NCI-H1694 (cell line): ENCODE results near the gene RNF224.
A peak's percentile ranks its signal among the peaks of the same experiment; 100 is the strongest.

ENCODE experiments used
- DNase-seq: peaks from one replicate; lab custom pipeline; 2025; lab: John Stamatoyannopoulos, UW

The RNF224 gene

DNA sequence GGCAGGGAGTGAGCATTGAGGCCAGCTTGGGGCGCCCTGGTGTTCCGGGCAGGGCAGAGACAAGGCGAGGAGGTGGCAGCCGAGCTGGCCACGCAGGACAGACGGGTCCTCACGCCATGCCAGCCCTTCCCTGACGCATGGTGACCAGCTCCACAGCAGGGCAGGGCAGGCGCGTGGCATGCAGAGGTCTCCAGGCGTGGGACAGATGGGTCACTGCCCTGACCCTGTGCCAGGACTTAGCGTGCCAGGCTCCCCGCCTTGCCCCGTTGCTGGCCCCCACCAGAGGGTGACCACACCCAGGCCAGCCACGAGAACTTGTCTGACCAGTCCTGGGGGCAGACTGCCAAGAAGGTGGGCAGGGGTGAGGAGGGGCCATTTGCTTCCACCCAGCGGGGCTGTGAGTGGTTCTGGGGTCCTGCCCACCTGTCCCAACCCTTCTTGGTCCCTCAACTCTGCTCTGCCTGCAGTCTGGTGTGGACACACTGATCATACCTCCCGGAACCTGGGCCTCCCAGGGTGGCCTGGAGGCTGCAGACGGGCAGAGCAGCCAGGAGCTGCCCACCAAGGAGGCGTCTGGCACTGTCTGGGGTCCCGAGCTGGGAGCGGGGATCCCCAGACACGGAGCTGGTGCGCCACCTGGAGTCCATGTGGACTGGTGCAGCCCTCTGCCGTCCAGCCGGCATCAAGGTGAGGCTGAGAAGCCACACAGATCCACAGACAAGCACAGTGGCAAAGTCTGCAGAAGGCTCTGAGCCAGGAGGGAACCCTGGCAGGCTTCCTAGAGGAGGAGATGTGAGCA lies at the start of gene RNF224:
TSS of gene RNF224 (plus strand) at position 449 of the 799 bp plus-strand sequence. CDS start 834 bp downstream, outside the sequence.
- peak; percentile 59 for DNase-seq

- no peak for DNase-seq
Measured at GRCh38 chr9:137178201-137178938, 48.9 kb upstream of the RNF224 start.

DNA sequence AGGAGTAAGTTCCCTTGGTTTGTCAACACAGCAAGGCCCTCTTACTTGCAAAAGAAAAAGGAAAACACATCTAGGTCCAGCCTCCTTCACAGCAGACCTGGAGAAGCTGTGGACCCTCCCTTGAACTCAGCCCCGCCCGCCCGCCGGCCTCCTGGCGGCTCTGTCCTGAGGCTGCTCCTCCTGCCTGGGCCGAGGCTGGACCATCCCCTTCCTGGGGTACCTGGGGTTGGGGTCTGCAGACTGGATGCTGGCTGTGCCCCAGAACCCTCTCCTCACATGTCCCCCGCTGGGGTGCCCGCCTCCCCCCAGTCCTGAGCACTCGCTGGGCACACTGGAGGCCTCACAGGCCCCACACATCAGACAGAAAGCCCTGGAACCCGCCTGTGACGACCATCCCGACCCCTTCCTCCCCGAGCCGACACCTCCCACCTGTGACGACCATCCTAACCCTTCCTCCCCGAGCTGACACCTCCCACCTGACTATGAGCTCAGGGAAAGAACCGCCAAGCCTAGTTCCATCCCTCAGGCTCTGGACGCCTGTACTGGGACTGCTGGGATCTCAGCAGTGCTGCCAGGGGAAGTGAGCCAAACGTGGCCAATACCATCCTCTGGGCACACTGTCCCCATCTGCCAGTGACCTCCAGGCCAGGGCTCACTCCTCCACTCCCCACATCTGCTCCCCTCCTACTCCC lies 48.2 kb upstream of the RNF224 start:
- no peak for DNase-seq

GRCh38 chr9:137179761-137180160 lies 47.5 kb upstream of the RNF224 start:
- DNase-seq = no peak

DNA sequence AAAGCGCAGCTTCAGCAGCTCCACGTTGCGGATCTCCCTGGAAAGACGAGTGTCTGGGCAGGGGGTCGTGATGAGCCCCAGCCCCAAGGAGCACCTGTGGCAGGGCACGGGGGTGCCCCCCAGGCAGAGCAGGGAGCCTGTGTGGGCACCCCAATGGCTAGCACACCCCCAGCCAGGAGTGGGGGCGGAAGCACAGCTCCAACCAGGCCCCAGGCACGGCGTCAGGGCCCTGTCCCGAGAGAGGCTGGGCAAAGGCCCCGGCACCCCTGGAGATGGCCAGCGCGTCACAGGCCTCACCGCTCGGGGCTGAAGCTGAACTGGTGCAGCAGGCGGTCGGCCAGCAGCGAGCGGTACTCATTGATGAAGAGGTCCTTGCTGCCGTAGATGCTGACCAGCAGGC lies 46.8 kb upstream of the RNF224 start:
- no peak for DNase-seq

- no peak for DNase-seq
Measured at GRCh38 chr9:137181680-137182079, 45.6 kb upstream of the RNF224 start.

DNA sequence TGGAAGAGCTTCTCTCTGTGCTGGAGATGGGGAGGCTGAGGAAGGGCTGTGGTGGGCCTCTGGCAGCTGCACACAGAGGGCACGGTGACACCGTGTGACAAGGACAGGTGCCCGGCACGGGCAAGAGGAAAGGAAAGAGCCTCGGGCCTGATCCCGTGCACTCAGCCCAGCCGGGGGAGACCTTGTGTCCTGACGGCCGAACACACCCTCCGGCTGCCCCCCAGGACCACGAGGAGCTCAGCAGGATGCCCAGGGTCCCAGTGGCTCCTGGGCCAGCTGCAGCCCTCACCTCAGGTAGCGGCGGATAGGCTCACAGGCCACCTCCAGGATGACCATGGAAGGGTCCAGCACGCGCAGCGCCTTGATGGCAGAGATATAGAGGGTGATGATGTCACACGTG lies 44.5 kb upstream of the RNF224 start:
- DNase-seq = no peak

DNA sequence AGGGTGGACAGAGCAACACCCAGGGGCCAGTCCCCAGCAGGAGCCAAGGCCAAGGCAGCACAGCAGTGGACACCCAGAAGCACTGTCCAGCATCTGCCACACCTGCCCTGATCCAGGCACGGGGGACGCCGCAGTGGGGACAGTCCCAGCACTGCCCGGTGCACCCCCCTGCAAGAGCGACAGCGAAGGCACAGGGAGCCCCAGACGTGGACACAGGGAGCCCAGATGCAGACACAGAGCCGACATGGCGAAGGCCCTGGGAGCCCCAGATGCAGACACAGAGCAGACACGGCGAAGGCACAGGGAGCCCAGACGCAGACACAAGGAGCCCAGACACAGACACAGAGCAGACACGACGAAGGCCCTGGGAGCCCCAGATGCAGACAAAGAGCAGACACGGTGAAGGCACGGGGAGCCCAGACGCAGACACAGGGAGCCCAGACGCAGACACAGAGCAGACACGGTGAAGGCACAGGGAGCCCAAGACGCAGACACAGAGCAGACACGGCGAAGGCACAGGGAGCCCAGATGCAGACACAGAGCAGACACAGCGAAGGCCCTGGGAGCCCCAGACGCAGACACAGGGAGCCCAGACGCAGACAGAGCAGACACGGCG lies 43.2 kb upstream of the RNF224 start:
- DNase-seq = no peak

DNA sequence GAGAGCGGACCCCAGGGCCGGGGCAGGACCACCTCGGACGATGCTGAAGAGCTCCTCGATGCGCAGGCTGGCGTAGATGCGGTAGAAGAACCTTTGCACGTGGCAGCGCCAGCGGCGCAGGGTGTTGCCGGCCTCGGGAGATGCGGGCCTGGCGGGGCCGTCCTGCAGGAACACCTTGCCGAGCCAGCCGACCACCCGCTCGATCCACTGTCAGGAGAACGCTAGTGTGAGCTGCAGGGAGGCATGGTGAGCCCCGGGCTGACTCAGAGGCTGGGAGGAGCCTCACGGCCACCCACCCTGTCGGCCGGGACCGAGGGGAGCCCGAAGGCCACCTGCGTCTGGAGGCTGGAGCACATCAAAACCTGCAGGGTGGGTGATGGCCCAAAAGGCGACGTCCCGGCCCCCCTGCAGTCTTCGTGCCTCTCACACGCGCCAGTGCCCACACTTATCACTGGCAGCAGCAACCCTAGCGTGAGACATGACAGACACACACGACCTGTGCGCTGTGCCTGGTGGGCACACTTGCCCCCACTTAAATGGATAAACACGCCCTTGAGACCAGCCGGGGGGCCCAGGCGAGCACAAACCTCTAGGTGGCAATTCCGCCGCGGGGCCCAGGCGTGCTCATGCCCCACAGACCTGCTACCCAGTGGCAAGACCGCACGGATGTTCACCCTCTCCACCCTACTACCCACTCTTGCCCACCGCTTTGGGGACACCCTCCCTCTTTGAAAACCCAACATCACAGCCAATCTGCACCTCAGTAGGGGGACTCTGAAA lies 42.2 kb upstream of the RNF224 start:
- no peak for DNase-seq

GRCh38 chr9:137185921-137186320 lies 41.4 kb upstream of the RNF224 start:
- DNase-seq = no peak

DNA sequence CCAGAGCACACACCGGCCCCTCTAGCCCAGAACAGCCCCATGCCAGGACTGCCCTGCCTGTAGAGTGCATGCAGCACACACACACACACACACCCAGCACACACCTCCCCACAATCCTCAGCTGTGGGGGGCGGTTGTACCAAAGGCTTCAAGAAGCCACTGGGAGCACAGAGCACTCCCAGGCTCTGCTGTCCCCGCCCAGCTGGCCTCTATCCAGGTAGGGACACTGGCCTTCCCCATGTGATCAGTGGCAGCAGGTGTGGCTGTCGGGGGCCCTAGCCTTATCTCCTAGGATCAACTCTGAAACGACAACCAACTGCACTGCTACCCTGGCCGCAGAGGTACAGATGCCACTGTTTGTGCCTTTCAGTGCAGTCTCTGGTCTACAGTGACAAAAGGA lies 40.9 kb upstream of the RNF224 start:
- DNase-seq = no peak

GRCh38 chr9:137187386-137187785 lies 39.9 kb upstream of the RNF224 start:
- no peak for DNase-seq

GRCh38 chr9:137188086-137188489 lies 39.2 kb upstream of the RNF224 start:
- no peak for DNase-seq

DNA sequence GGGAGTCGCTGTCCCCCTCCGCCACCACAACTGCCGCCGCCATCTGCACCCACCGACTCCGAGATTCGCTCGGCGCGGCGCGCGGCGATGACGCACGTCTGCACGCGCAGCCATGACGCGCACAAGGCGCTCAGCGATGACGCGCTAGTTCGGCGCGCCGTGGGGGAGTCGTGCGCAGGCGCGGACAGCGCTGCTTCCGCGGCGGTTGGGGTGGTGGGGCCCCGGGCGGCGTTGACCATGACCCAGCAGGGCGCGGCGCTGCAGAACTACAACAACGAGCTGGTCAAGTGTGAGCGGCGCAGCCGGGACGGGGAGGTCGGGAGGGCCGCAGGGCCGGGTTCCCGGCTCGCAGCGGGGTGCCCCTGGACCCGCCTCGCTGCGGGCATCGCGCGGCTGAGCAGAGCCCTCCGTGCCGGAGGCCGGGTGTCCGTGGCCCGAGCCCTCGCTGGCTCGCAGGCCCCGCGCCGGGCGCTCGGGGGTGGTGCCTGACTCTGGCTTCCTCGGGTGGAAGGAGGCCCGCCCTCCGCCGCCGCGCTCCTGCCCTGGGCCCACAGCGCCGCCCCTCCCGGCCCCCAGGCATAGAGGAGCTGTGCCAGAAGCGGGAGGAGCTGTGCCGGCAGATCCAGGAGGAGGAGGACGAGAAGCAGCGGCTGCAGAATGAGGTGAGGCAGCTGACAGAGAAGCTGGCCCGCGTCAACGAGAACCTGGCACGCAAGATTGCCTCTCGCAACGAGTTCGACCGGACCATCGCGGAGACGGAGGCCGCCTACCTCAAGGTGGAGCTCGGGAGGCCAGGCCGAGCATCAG lies 38.6 kb upstream of the RNF224 start, which contains the start of the genes ANAPC2 and SSNA1:
TSS of gene ANAPC2 (minus strand) at position 71 of the 807 bp plus-strand sequence. CDS start at position 43, 28 bp downstream.
TSS of gene SSNA1 (plus strand) at position 187 of the 807 bp plus-strand sequence. CDS start at position 238, 51 bp downstream.
- DNase-seq = peak; percentile 44

DNA sequence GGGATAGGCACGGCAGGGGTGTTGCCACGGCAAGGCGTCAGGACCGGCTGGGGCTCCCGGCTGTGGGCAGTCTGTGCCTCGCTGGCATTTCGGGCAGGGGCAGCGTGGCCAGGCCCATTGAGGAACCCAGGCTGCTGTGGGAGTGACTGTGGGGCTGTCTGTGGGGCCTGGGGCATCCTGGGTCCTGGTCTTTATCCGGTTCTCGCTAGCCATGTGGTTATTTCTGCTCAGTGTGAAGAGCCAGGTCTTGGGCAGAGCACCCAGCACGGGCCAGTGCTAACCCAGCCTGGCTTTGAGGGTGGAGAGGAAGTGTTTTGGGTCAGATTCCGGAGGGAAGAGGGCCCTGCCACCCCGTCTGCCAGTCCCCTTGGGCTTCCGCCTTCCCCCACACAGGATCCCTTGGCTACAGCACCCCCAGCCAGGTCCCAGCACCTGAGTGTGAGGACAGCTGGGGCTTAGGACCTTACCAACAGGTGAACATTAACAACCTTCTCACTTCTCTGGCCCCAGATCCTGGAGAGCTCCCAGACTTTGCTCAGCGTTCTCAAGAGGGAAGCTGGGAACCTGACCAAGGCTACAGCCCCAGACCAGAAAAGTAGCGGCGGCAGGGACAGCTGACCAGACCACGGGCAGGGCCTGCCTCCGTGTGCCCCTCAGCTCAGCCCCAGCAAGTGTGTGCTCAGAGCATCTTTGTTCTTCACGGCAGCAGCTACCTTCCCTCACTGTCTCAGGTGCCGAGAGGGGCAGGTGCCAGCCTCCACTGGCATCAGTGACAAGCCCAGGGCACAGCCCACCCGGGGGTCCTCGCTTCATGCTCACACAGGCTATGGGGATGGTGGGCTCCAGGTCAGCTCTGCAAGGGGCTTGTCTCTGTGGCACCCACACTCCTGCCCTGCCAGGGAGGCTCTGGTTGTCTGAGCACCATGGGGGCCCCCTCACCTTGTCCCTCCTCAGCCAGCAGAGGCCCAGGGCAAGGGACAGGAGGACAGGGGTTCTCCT lies 37.7 kb upstream of the RNF224 start:
- no peak for DNase-seq

DNA sequence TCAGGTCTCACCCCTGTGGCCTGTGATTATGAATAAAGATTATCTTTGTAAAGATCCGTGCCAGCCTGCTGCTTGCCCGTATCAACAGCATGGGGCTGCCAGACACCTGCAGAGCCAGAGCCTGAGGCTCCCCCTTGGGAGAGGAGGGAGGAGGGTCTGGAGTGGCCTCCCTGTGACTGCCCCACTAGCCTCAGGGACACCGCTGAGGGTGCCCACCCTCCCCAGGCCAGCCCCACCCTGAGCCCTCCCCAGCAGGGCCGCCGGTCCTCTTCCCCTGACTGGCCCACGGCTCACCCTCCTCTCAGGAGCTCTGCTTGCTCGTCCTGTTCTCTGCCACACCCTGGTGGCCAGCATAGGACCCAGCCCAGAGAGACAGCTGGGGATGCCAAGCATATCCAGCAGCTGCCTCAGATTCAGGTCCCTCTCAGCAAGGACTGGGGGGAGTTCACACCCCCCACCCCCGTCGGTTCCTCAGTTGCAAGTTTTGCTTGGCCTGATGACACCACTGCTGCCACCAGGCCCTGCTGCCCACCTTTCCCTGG lies 36.9 kb upstream of the RNF224 start:
- DNase-seq = no peak

- no peak for DNase-seq
Measured at GRCh38 chr9:137191245-137191644, 36.1 kb upstream of the RNF224 start.

DNA sequence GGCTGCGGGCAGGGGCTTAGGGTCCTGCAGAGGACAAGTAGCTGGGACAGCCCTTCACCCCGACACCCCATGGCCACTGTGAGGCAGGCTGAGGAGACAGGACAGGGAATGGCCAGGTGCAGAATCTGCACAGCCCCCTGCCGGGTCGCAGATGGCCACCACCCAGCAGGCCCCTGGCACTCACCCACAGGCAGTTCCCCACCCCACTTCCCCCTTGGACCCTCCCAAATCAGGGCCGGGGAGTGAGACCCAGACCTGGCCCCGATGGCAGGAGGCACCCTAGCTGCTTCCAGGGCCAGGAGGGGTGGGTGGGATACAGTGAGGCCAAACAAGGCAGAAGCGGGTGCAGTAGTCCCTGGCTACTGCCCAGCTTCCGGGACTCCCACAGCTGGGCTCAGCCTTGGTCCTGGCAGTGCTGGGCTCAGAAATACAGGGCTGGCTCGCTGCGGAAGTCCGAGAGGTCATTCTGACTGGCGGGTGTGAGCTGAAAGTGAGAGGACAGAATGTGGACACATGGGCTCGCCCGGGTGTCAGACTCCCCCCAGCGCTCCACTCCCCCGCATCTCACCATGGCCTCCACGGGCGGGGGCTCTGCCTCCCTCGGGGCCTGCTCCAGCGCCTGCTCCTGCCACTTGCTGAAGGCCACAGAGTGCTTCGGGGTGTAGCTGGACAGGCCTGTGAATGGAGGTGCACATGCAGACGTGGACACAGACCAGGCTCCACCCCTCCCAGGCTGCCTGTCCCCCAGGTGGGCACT lies 35.4 kb upstream of the RNF224 start:
- DNase-seq = no peak
